Fibroblast of villous mesenchyme (primary cell): ENCODE measurements around the gene GSTM3. TPM values are rescaled to one million over a fixed set of nuclear protein-coding genes. Genes with fewer than 3 reads are reported as not detected.

Experiments
- DNase-seq: peaks from one replicate; pipeline ENCODE4 v3.0.0-alpha.2; 2010; ENCODE audit warnings: low read depth
- H3K4me3 ChIP-seq: 2 replicates; pipeline ENCODE4 v1.5.1; 2011; ENCODE audit warnings: low read depth, mild to moderate bottlenecking, low read length
- total RNA-seq: library from RNA; depleted of rRNA; stranded (reverse); fragments of >200 nt; gene quantifications from 2 replicates; pipeline ENCODE4 v1.2.3, GENCODE V29; 2012
- TF ChIP-seq, protein P1 (sequence below): IDR thresholded peaks from 2 replicates; pipeline ENCODE4 v1.5.1; 2012; ENCODE audit warnings: low read depth, mild to moderate bottlenecking, low read length; ENCODE audit not compliant: insufficient read depth

The GSTM3 gene
- total RNA-seq, 1 donor: 104 TPM

DNA sequence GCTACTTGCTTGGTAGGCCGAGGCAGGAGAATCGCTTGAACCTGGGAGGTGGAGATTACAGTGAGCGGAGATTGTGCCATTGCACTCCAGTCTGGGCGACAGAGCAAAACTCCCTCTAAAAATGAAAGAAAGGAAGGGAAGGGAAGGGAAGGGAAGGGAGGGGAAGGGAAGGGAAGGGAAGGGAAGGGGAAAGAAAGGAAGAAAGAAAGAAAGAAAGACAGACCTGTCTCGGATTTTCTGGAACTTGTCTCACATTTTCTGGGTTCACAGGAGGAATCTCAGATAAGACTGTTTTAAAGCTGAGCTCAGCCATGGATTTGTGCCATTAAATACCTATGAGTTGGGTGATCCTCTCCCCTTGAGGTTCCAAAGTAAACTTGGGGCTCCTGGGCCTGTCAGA, 15.9 kb downstream of the GSTM3 start:
- no peak overlapping the region for H3K4me3 ChIP-seq
- TF ChIP-seq, protein P1, sequence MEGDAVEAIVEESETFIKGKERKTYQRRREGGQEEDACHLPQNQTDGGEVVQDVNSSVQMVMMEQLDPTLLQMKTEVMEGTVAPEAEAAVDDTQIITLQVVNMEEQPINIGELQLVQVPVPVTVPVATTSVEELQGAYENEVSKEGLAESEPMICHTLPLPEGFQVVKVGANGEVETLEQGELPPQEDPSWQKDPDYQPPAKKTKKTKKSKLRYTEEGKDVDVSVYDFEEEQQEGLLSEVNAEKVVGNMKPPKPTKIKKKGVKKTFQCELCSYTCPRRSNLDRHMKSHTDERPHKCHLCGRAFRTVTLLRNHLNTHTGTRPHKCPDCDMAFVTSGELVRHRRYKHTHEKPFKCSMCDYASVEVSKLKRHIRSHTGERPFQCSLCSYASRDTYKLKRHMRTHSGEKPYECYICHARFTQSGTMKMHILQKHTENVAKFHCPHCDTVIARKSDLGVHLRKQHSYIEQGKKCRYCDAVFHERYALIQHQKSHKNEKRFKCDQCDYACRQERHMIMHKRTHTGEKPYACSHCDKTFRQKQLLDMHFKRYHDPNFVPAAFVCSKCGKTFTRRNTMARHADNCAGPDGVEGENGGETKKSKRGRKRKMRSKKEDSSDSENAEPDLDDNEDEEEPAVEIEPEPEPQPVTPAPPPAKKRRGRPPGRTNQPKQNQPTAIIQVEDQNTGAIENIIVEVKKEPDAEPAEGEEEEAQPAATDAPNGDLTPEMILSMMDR: no peak
- DNase-seq: no peak

DNA sequence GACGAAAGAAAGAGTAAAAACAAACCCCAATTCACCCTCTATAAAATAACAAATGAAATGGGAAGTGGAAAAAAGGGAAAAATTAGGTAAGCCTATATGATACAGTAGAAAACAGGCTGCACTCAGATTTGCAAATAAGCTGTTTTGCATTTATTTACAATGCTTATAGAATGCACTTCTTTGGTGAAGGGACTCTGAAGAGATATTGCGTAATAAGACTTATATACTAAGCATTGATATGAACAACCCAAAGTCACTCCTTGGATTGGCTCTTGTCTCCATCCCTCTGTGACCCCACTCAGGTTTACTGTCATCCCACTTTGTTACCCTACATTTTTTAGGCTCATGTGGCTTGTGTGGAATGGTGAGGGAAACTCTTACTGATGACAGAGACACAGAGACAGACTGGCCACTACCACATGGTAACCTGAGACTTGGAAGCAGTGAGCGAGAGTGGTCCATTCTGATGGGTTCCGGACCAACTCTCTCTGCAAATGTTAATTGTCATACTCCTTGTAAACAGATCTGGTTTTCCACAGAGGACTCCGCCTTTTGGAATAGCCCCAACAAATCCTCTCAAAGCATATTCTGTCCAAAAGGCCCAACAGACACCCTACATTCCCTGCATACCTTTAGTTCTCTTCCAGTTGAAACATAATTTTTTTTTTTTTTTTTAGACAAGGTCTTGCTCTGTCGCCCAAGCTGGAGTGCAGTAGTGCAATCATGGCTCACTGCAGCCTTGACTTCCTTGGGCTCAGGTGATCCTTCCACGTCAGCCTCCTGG, 17.7 kb downstream of the GSTM3 start:
- no peak overlapping the region for H3K4me3 ChIP-seq
- DNase-seq: peak; percentile 50
- TF ChIP-seq, protein P1: no peak

DNA sequence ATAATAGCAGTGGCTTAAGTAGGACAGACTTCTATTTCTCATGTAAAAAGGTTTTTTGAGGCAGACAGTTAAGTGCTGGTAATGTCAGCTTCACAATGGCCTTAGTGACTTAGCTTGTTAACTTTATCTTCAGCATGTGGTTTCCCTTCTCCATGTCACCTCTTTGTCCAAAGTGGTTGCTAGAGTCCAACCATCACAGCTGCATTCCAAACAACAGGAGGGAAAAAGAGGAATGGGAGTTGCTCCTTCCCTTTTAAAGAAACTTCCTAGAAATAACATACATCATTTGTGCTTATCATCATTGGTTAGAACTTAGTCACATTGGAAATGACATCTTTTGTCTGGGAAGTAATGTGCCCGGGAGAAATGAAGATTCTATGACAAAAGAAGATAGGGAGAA, 18.9 kb downstream of the GSTM3 start:
- H3K4me3 ChIP-seq: no peak overlapping the region
- no peak for DNase-seq
- TF ChIP-seq, protein P1: no peak

DNA sequence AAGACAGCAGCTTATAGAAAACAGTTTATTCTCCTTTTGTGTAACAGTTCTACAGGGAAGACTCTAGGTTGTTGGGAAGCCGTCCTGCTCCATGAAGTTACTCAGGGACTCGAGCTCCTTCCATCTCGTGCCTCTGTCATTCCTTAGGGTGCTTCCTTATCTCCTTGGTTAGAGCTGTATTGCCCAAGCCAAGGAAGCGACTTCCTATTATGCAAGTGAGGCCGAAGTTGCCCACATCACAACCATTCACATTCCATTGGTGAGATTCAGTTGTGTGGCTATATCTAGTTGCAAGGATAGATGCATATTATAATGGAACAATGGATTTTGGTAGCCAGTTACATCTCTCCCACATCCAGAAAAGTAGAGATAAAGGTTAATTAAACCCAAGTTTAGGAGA, 19.8 kb downstream of the GSTM3 start:
- TF ChIP-seq, protein P1: no peak
- H3K4me3 ChIP-seq: no peak overlapping the region
- peak; percentile 69 for DNase-seq

DNA sequence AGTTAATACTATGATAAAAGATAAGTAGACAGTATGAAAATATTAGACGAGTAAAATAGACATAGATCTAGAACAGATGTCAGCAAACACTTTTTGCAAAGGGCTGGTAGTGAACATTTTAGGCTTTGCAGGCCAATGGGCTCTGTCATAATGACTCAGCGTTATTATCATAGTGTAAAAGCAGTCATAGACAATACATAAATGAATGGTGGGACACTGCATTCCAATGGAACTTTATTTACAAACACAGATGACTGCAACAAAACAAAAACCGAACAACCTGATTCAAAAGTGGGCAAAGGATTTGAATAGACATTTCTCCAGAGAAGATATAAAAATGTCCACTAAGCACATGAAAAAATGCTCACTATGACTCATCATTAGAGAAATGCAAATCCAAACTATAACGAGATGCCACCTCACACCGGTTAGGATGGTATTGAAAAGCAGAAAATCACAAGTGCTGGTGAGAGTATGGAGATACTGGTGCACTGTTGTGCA, 21.5 kb downstream of the GSTM3 start:
- TF ChIP-seq, protein P1: no peak
- DNase-seq: peak; percentile 77
- H3K4me3 ChIP-seq: no peak overlapping the region

DNA sequence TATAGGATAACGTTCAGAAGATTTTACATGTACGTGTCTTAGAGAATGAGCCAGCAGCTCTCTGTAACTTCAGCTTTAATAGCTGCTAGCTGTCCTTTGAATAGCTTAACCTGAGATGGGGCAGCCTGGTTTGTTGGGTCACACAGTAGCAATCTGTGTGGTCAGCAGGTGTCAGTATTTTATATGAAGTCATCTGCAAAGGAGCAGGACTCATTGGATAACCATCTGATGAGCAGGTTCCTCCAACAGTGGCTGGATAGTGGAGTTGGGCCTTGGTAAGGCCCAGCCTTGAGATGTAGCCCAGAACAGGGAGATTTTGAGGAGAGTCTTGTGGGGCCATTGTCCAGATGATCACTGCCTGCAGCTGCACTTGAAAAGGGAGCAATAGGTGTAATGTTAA, 22.3 kb downstream of the GSTM3 start:
- TF ChIP-seq, protein P1: no peak

More for the DNA sequence above, 22.3 kb downstream of the GSTM3 start:
- no peak for DNase-seq
- no peak overlapping the region for H3K4me3 ChIP-seq
